GM21619 (cell line): ENCODE data around the gene THOC1.

ENCODE experiments used
- ATAC-seq: cut with Tn5 transposase; IDR thresholded peaks from one replicate; pipeline ENCODE4 v1.9.1; 2021; ENCODE audit not compliant: unreplicated experiment

The THOC1 gene

GRCh38 chr18:215448-216010 lies 52.3 kb downstream of the THOC1 start:
- ATAC-seq, result no peak

GRCh38 chr18:213966-214365 lies 53.9 kb downstream of the THOC1 start:
- no peak for ATAC-seq

- no peak for ATAC-seq
Measured at GRCh38 chr18:213505-213904, 54.3 kb downstream of the THOC1 start.

DNA sequence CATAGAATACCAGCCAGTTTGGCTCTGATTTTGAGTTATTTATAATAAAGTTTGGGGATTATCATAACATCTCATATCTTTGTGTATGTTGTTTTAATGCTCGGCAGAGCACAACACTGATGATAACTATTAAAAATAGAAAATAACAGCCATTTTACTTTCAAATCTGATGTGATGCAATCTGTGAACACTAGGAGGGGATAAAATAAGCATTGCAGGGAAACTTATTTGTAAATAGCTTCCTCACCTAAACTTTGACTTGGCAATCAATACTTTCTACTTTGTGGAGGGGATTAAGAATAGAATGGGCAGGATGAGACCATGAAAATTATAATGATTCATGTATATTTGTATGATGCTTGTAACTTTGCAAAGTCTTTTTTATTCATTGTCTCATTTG lies 55.1 kb downstream of the THOC1 start:
- no peak for ATAC-seq

- ATAC-seq, result no peak
Measured at GRCh38 chr18:211582-211981, 56.3 kb downstream of the THOC1 start.

DNA sequence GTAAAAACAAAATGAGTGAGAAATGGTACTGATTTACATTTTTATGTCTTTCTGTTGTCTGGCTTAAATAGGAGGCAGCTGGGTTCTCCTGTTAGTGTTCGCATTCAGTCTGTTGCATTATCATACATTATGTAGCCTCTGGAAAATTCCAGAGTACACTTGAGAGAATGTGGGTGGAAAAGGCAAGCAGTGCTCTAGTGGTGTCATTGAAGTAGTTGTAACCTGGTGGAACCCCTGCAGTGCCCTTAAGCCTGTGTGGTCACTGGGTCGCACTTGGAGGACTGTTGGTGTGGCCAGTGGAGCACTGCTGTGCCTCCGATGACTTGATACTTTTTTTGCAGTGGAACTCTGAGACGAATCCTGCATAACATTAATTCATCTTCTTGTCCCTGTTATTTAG lies 57.1 kb downstream of the THOC1 start:
- ATAC-seq, result no peak

DNA sequence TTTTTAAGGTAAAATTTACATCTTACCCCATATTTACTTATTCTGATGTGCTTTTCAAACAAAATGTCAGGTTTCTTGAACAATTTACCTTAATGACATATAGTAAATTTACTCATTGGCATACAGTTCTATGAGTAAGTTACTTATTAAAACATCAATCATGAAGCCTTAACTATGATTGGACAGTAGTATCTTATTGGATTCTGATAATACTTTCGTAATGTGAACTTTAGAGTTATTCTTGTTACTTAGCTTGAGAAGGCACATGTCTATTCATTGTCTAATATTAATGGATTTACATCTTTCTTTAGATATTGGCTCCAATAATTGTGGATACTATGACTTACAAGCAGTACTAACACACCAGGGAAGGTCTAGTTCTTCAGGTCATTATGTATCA lies 57.8 kb downstream of the THOC1 start:
- ATAC-seq, result no peak

- no peak for ATAC-seq
Measured at GRCh38 chr18:199768-200167, 68.1 kb downstream of the THOC1 start.

- ATAC-seq, result no peak
Measured at GRCh38 chr18:199214-199613, 68.6 kb downstream of the THOC1 start.

DNA sequence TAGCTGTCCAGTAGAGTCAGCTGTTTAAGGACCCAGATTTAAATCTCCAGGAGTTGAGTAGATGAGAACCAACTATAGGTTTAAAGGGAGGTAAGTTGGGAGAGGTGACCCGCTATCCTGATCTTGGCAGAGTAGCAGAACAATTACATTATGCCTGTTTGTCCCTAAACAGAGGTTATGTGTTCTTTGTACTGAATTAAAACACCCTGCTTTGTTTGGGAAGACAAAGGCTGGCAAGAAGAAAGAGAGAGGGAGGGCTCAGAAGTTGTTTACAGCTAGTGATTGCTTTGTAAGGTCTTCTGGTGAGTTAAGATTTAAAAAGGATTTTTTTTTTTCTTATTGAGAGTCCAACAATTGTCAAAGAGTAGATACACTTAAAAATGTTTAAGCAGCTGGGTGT lies 72.2 kb downstream of the THOC1 start:
- no peak for ATAC-seq

GRCh38 chr18:192801-193200 lies 75.0 kb downstream of the THOC1 start:
- no peak for ATAC-seq

GRCh38 chr18:191725-192124 lies 76.1 kb downstream of the THOC1 start:
- ATAC-seq, result no peak

GRCh38 chr18:189254-189653 lies 78.6 kb downstream of the THOC1 start:
- no peak for ATAC-seq

- no peak for ATAC-seq
Measured at GRCh38 chr18:183769-184168, 84.1 kb downstream of the THOC1 start.

- ATAC-seq, result no peak
Measured at GRCh38 chr18:181711-182110, 86.1 kb downstream of the THOC1 start.

DNA sequence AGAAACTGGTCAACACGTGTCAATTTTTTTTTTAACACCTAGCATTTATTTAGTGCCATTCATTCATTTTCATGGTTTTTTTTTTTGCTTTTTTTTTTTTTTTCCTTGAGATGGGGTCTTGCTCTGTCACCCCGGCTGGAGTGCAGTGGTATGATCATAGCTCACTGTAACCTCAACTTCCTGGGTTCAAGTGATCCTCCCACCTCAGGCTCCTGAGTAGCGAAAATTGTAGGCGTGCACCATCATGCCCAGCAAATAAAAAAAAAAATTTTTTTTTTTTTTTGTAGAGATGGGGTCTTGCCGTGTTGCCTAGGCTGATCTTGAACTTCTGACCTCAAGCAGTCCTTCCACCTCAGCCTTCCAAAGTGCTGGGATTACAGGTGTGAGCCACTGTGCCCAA lies 88.3 kb downstream of the THOC1 start:
- ATAC-seq, result no peak

- ATAC-seq, result no peak
Measured at GRCh38 chr18:172361-172760, 95.5 kb downstream of the THOC1 start.
